Duodenal mucosa (tissue), 2 donors: ENCODE data around the gene INCA1.

ENCODE experiments used
- H3K27ac ChIP-seq: one replicate; pipeline ENCODE4 v1.7.0; 2013; ENCODE audit warnings: low read depth, low read length
- H3K27me3 ChIP-seq, 2 donors: one replicate each; pipeline ENCODE4 v1.7.0; 2013; ENCODE audit warnings: low read length in 2 of 2, control low read depth in 1 of 2; ENCODE audit not compliant: insufficient read depth in 2 of 2, control insufficient read depth in 1 of 2
- H3K36me3 ChIP-seq, 2 donors: one replicate each; pipeline ENCODE4 v1.7.0; 2013; ENCODE audit warnings: low read length in 2 of 2, control low read depth in 1 of 2; ENCODE audit not compliant: insufficient read depth in 2 of 2, control insufficient read depth in 1 of 2
- H3K4me1 ChIP-seq, 2 donors: one replicate each; pipeline ENCODE4 v1.7.0; 2013; ENCODE audit warnings: low read length in 2 of 2, control low read depth in 1 of 2; ENCODE audit not compliant: insufficient read depth in 2 of 2, control insufficient read depth in 1 of 2
- H3K4me3 ChIP-seq, 2 donors: one replicate each; pipeline ENCODE4 v1.7.0; 2013; ENCODE audit warnings: low read length in 2 of 2, low read depth in 1 of 2
- H3K9ac ChIP-seq, 2 donors: one replicate each; pipeline ENCODE4 v1.7.0; 2013; ENCODE audit warnings: low read length in 2 of 2, low read depth in 1 of 2
- H3K9me3 ChIP-seq, 2 donors: one replicate each; pipeline ENCODE4 v1.7.0; 2013; ENCODE audit warnings: low read length in 2 of 2, control low read depth in 1 of 2; ENCODE audit not compliant: control insufficient read depth in 1 of 2

INCA1 gene

DNA sequence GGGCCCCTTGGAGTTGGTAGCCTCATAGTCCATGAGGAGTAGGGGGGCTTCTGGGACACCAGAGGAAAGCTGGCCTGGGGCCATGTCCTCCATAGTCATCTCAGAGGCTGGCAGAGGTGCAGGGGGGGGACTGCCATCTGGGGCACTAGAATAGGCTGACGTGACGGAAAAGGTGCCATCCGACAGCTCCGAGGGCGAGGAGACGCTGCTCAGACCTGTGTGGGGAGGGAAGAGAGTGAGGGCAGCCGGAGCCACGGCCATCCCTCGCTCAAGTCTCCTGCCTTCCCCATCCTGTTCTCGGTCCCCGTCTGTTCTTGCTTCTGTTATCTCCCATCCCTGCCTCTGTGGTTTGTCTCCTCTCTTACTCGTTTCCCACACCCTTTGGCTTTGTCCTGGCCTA lies 25.0 kb downstream of the INCA1 start:
- H3K36me3 ChIP-seq, result peaks cover 27 to 64% of the 10 kb centered on the region in 2 donors

DNA sequence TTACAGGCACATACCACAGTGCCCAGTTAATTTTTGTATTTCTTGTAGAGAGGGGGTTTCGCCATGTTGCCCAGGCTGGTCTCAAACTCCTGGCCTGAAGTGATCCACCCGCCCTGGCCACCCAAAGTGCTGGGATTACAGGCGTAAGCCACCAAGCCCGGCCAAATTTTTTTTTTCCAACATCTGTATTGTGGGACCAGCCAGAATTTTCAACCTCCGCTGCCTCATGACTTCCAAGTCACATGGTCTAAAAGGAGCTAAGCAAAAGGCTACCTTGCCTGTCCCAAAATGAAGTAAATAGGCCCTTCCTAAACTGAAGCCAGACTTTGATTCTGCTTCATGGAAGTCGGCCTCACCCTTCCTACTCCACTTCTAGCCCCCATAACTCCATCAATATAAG lies 25.5 kb downstream of the INCA1 start:
- Histone ChIP-seq H3K36me3 (peaks cover 27 to 59% of the 10 kb centered on the region in 2 donors), H3K4me3 (no peak overlapping the region), H3K27ac (no peak overlapping the region), H3K4me1 (peaks cover 5 to 18% of the 10 kb centered on the region in 2 donors), H3K27me3 (no peaks in the 10 kb centered on the region), H3K9ac (no peak overlapping the region), H3K9me3 (no peaks in the 10 kb centered on the region)

More for the DNA sequence above, 25.0 kb downstream of the INCA1 start:
- Histone ChIP-seq H3K9ac (no peak overlapping the region), H3K9me3 (no peaks in the 10 kb centered on the region), H3K4me3 (no peak overlapping the region), H3K4me1 (peaks cover 5 to 18% of the 10 kb centered on the region in 2 donors), H3K27ac (no peak overlapping the region), H3K27me3 (no peaks in the 10 kb centered on the region)

DNA sequence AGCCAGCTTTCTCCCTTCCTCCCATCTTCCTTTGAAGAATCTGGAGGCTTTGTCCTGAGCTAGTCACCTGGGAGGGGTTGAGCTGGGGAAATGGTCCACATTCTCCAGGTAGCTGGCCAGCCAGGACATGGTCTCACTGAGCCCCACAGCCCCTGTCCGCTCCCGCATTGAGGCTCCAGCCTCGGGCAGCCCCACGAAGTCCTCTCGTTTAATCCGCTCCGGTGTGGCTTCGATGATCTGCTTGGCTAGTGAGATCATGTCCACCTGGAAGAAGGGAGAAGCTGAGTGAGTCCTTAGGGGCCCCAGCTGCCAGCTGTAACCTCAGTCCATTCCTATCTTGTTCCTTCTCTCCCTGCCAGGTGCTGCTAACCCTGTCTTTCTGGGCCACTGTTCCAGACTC lies 27.0 kb downstream of the INCA1 start:
- peaks cover 11 to 25% of the 10 kb centered on the region in 2 donors for H3K4me1 ChIP-seq

DNA sequence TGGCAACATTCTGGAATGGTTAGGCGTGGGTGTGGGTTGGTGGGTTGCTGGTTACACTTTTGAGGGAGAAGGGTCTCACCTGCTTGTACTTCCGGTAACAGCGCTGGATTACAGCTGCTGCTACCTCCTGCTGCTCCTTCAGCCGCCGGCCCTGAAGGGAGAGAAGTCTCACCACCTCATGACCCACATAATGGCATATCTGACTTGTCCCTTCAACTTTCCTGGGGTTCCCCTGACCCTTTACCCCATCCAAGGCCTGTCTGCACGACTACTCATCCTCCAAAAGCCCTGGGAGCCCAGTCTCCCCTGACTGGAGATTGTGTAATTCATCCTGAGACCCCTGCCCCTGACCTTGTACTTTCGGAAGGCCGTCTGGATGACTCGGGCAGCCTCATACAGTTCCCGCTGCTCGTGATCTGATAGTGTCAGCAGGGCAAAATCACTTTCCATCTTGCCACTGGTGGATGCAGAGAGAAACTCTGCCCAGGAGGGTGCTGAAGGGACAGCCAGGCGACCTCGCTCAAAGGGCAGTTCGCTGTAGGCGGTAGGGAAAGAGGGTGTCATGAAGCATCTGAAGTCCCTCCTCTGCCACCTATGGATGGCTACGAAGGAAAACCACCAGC lies 27.7 kb downstream of the INCA1 start:
- peaks cover 19 to 49% of the 10 kb centered on the region in 2 donors for H3K36me3 ChIP-seq
- H3K27me3 ChIP-seq, result no peaks in the 10 kb centered on the region
- H3K4me1 ChIP-seq, result peaks cover 11 to 25% of the 10 kb centered on the region in 2 donors
- peak overlapping the region; percentile 29 to 74 for H3K4me3 ChIP-seq
- no peaks in the 10 kb centered on the region for H3K9me3 ChIP-seq
- no peak overlapping the region for H3K27ac ChIP-seq
- H3K9ac ChIP-seq, result peak overlapping the region in 1 of 2 donors; percentile 68

More for the DNA sequence above, 27.0 kb downstream of the INCA1 start:
- no peak overlapping the region for H3K27ac ChIP-seq
- H3K4me3 ChIP-seq, result no peak overlapping the region
- no peaks in the 10 kb centered on the region for H3K9me3 ChIP-seq
- H3K9ac ChIP-seq, result no peak overlapping the region
- H3K36me3 ChIP-seq, result peaks cover 23 to 54% of the 10 kb centered on the region in 2 donors
- H3K27me3 ChIP-seq, result no peaks in the 10 kb centered on the region

DNA sequence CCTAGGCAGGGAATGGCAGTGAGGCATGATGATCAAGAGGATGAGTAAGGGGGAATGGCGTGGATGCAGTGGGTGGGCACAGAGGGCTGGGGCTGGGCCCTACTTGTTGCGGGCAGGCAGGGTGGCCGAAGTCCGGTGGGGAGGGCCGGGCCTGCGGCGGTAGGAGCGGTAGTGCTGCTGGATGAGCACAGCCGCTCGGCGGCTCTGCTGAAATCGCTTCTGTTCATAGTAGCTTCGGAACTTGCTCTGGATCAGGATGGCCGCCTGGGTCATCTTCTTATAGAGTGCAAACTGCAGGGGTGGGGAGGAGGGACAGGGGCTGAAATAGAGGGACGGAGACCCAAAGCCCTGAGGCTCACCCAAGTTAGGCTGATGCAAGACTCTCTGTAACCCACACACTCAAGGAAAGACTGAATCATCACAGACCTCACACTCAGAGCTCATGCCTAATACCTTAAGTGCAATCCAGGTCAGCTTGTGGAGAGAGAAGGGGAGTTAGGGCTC lies 28.2 kb downstream of the INCA1 start:
- Histone ChIP-seq H3K27ac (no peak overlapping the region), H3K4me1 (peaks cover 11 to 25% of the 10 kb centered on the region in 2 donors), H3K9me3 (no peaks in the 10 kb centered on the region), H3K9ac (peak overlapping the region in 1 of 2 donors; percentile 68), H3K27me3 (no peaks in the 10 kb centered on the region), H3K4me3 (peak overlapping the region; percentile 74 to 83), H3K36me3 (peaks cover 13 to 43% of the 10 kb centered on the region in 2 donors)

DNA sequence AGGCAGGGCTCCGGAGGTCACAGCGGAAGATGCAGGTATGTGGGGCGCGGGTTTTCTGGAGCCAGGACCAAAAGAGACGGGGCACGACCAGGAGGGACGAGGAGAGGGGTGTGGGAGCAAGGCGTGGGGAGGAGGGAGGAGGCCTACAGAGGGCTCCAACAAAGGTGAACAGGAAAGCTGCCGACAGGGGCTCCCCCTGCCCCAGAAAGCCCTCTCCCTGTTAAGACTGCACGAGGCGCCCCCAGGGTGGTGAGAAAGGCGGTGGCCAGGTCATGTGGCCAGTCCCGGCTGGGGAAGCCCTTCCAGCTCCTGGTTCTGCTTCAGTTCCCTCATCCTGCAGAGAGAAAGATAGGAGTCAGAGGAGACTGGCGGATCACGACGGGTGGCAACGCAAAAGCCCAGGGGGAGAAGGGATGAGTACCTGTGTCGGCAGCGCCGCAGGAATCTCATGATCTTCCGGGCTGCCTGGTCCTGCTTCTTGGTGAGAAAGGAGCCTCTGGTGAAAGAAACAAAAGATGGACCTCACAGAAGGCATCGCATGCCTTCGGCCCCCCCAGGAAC lies 28.8 kb downstream of the INCA1 start:
- peak overlapping the region; percentile 74 to 83 for H3K4me3 ChIP-seq
- H3K9ac ChIP-seq, result peak overlapping the region; percentile 65 to 68
- peaks cover 11 to 25% of the 10 kb centered on the region in 2 donors for H3K4me1 ChIP-seq
- no peaks in the 10 kb centered on the region for H3K9me3 ChIP-seq
- peaks cover 11 to 38% of the 10 kb centered on the region in 2 donors for H3K36me3 ChIP-seq
- H3K27me3 ChIP-seq, result no peaks in the 10 kb centered on the region
- H3K27ac ChIP-seq, result peak overlapping the region; percentile 79

DNA sequence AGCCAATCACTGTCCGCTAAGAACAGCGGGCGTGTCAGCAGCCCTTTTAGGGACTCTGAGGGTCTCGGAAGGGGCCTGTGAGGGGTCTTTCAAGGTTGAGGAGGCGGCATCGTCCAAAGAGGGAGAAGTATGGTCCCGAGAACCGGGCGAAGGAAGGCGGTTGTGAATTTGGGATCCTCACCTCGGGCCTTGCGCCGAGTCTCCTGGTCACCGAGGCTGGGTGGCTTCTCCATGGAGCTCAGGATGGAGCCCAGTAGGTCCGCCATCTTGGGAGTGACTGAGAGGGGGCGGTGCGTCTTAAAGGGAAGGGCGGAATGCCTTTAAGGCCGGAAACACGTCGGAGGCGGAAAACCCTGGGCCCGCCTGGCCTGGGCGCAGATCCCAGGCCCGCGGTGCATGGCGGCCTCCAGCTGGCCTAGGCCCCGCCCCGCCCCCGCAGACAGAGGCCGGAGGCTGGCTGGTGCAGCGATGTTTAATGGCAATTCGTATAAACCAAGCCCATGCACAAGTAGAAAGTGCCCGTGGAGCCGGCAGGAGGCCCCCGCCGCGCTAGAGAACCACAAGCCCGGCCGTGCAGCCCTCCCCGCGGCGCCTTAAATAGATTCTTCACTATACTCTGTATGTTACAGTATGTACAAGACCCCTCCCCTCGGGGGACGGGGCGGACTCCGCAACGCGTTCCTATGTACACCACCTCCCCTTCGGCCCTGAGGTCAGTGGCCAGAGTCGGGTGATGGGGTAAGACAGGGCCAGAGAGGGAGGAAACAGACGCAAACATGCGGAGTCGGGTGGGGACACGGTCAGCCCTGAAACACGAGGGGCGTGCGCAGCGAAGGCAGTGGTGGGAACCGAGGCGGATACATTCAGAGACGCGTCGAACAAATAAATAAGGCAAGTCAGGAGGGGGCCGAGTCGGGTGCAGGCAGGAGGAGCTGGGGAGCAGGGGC lies 29.5 kb downstream of the INCA1 start, which contains the start of gene SPAG7:
TSS of gene SPAG7 (minus strand) at position 279 of the 947 bp plus-strand sequence. CDS start at position 266, 13 bp downstream.
- peaks cover 11 to 25% of the 10 kb centered on the region in 2 donors for H3K4me1 ChIP-seq
- H3K27me3 ChIP-seq, result no peaks in the 10 kb centered on the region
- H3K4me3 ChIP-seq, result peak within 1 kb of the TSS; percentile 74 to 83
- peaks cover 7 to 31% of the 10 kb centered on the region in 2 donors for H3K36me3 ChIP-seq
- peak within 1 kb of the TSS; percentile 87 for H3K27ac ChIP-seq
- H3K9ac ChIP-seq, result peak within 1 kb of the TSS; percentile 71 to 74
- no peaks in the 10 kb centered on the region for H3K9me3 ChIP-seq

DNA sequence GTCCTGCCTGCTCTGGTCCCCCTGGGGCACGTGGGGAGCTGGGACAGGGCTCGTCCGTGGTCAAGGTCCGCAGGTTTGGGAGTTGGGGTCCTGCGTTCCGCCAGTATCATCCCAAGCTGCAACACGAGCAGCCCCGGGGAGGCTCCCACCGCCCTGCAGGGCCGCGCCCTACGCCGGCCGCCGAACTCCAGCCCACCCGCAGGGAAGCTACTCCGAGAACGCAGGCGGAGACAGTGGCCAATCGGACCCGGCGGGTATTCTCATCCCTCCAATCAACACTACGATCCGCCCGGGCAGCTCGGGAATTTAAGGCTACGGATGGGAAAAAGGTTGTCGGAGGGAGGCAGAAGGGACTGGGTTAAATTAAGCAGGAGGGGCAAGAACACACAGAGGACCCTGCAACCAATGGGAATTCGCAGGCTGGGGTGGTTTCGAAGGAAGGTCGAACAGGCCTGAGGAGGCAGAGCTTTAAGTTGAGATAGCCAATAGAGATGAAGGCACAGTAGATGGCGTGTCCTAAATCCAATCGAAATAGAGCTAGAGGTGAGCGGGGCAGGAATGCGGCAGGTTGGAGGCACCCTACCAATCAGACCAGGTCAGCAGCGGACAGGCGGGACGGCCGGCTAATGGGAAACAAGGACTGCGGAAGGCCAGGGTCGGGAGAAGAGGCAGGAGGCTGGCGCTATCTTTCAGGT lies 30.3 kb downstream of the INCA1 start:
- Histone ChIP-seq H3K36me3 (peaks cover 0 to 22% of the 10 kb centered on the region in 2 donors), H3K27ac (peak overlapping the region; percentile 87), H3K27me3 (no peaks in the 10 kb centered on the region), H3K4me1 (peaks cover 11 to 25% of the 10 kb centered on the region in 2 donors), H3K9ac (peak overlapping the region; percentile 71 to 74), H3K4me3 (peak overlapping the region; percentile 74 to 83), H3K9me3 (no peaks in the 10 kb centered on the region)

DNA sequence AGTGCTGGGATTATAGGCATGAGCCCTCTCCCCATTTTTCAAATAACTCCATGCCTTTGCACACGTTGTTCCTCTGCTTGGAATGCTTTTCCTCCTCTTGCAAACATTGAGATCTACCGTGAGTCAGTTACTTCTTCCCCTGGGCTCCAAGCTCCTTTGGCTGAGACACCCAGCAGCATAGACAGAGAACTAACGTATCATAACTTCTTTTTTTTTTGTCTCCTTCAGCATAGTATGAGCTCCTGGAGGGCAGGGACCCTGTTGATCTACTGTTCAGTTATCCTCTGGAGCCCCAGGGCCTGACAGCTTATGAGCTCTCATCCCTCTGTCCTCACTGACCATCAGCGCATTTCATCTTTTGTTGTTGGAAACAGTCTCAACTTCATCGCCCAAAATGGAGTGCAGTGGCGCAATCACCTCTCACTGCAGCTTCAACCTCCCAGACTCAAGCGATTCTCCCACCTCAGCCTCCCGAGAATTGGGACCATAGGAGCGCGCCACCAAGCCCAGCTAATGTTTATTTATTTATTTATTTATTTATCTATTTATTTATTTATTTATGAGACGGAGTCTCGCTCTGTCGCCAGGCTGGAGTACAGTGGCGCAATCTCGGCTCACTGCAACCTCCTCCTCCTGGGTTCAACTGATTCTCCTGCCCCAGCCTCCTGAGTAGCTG lies 31.9 kb downstream of the INCA1 start:
- Histone ChIP-seq H3K9ac (no peak overlapping the region), H3K4me1 (peaks cover 12 to 25% of the 10 kb centered on the region in 2 donors), H3K27me3 (no peaks in the 10 kb centered on the region), H3K36me3 (peaks cover 0 to 18% of the 10 kb centered on the region in 2 donors), H3K4me3 (no peak overlapping the region), H3K9me3 (no peaks in the 10 kb centered on the region), H3K27ac (no peak overlapping the region)
